Left colon (tissue), 2 donors: ENCODE results near the gene KLK5. TPM values are rescaled to one million over a fixed set of nuclear protein-coding genes. Genes with fewer than 3 reads are reported as not detected.
"Not testable (repeated sequence)": the region's sequence is repeated elsewhere in the genome, so short reads cannot be mapped to it uniquely, and the experiment has no call there.

Experiments
- ATAC-seq: fragments of 200-7000 bp; cut with Tn5 transposase; one replicate; pipeline ENCODE4 v1.9.1; 2020; ENCODE audit warnings: mild to moderate bottlenecking, moderate library complexity
- DNase-seq, 2 donors: peaks; one replicate each; pipeline ENCODE4 v3.0.0-alpha.2; 2020
- intact Hi-C, 2 donors: fragments of 100-400 bp; cut with DNase I in 1 of 2; cut with micrococcal nuclease in 1 of 2; formaldehyde crosslinking; loops; one replicate each; pipeline versions ENCODE4 v1.11.2 to v1.14.0; 2022; cut with DNase I, micrococcal nuclease
- total RNA-seq, 2 donors: library from RNA; stranded (reverse); fragmentation: NEBNext Ultra II Directional; extraction: Animal tissue kit (Norgen Biotek cat#: 25700); gene quantifications; one replicate each; pipeline ENCODE4 v1.2.1, GENCODE V29; 2021
- donor health status: DM: no; HTN: no; CAD: no.
- donor health status: DM: yes; HTN: yes; CAD: no.

The KLK5 gene
- total RNA-seq, 2 donors from 2014 or later: not detected

- ATAC-seq (no peak), DNase-seq (no peak)
- intact Hi-C loops: no loop called here
Observed at GRCh38 chr19:50897612-50898011, 55.2 kb downstream of the KLK5 start.

- ATAC-seq: no peak
- intact Hi-C loops: no loop called here
Observed at GRCh38 chr19:50897191-50897607, 55.6 kb downstream of the KLK5 start.

GRCh38 chr19:50896591-50897190 is 56.1 kb downstream of the KLK5 start:
- DNase-seq (no peak), ATAC-seq (peak; percentile 33)
- intact Hi-C loops: no loop called here

More at GRCh38 chr19:50897191-50897607, 55.6 kb downstream of the KLK5 start:
- no peak for DNase-seq

- DNase-seq, intact Hi-C loops, ATAC-seq: not testable (repeated sequence)
Observed at GRCh38 chr19:50896089-50896590, 56.7 kb downstream of the KLK5 start.

- ATAC-seq: no peak
- no peak for DNase-seq
- intact Hi-C loops: no loop called here
Observed at GRCh38 chr19:50894478-50895356, 58.1 kb downstream of the KLK5 start.

Other genes starting within 250 kb of the KLK5 start
- under 1 TPM; 0.21 to 0.36 TPM for gene SHANK1, start 233.2 kb downstream of the KLK5 start, total RNA-seq
- gene CLEC11A, start 229.7 kb downstream of the KLK5 start, total RNA-seq: 1 to 10 TPM; 2.1 to 5.7 TPM
- not detected for gene GPR32, start 182.6 kb downstream of the KLK5 start, total RNA-seq
- gene ACP4, start 162.6 kb downstream of the KLK5 start, total RNA-seq: not detected
- gene KLK1, start 129.3 kb downstream of the KLK5 start, total RNA-seq: 100 to 1,000 TPM; 182 to 236 TPM
- 1 to 10 TPM; 4.5 to 8.5 TPM for gene KLK15, start 119.5 kb downstream of the KLK5 start, total RNA-seq
- 10 to 100 TPM in 1 of 2 donors, 1 to 10 TPM in 1; 5.7 to 11.7 TPM for gene KLK3, start 98.1 kb downstream of the KLK5 start, total RNA-seq
- gene KLK2, start 79.6 kb downstream of the KLK5 start, total RNA-seq: under 1 TPM in 1 of 2 donors, not detected in 1; 0.12 TPM
- gene KLK4, start 41.6 kb downstream of the KLK5 start, total RNA-seq: 1 to 10 TPM; 3.5 to 6.4 TPM
- gene KLK6, start 16.6 kb upstream of the KLK5 start, total RNA-seq: not detected
- gene KLK7, start 30.9 kb upstream of the KLK5 start, total RNA-seq: not detected
- not detected for gene KLK8, start 48.6 kb upstream of the KLK5 start, total RNA-seq
- under 1 TPM; 0.37 to 0.70 TPM for gene KLK10, start 66.7 kb upstream of the KLK5 start, total RNA-seq
- gene KLK11, start 73.6 kb upstream of the KLK5 start, total RNA-seq: under 1 TPM; 0.47 to 0.64 TPM
- under 1 TPM; 0.73 to 0.81 TPM for gene KLK12, start 82.0 kb upstream of the KLK5 start, total RNA-seq
- under 1 TPM; 0.43 to 0.98 TPM for gene KLK13, start 112.1 kb upstream of the KLK5 start, total RNA-seq
- gene KLK14, start 129.8 kb upstream of the KLK5 start, total RNA-seq: under 1 TPM in 1 of 2 donors, not detected in 1; 0.49 TPM
- 1 to 10 TPM; 4.6 to 5.6 TPM for gene CTU1, start 155.4 kb upstream of the KLK5 start, total RNA-seq
- 1 to 10 TPM in 1 of 2 donors, under 1 TPM in 1; 0.82 to 2.0 TPM for gene SIGLEC9, start 171.9 kb upstream of the KLK5 start, total RNA-seq
- 1 to 10 TPM; 1.1 to 1.3 TPM for gene SIGLEC7, start 189.3 kb upstream of the KLK5 start, total RNA-seq